HG02678 (cell line): ENCODE data around the gene KLK10.
"Not testable (repeated sequence)": the region's sequence is repeated elsewhere in the genome, so short reads cannot be mapped to it uniquely, and the experiment has no call there.

Experiments
- ATAC-seq: cut with Tn5 transposase; IDR thresholded peaks from one replicate; pipeline ENCODE4 v1.9.1; 2021; ENCODE audit warnings: mild to moderate bottlenecking, moderate library complexity; ENCODE audit not compliant: unreplicated experiment

KLK10 gene

GRCh38 chr19:50969810-50970209 lies 49.7 kb downstream of the KLK10 start:
- ATAC-seq = not testable (repeated sequence)

GRCh38 chr19:50969413-50969760 lies 50.1 kb downstream of the KLK10 start, which contains the start of gene KLK6:
Gene KLK6, minus strand, starts transcription at chr19:50969591. Its CDS starts 1,487 bp downstream, at chr19:50968104.
- no peak for ATAC-seq

GRCh38 chr19:50968716-50969412 lies 50.6 kb downstream of the KLK10 start:
- ATAC-seq = no peak

- ATAC-seq = no peak
Observed at GRCh38 chr19:50967929-50968715, 51.4 kb downstream of the KLK10 start.

- no peak for ATAC-seq
Observed at GRCh38 chr19:50964266-50964665, 55.2 kb downstream of the KLK10 start.

GRCh38 chr19:50963381-50963780 lies 56.1 kb downstream of the KLK10 start:
- ATAC-seq = no peak
